K562 (cell line): ENCODE results near the gene SRD5A2. TPM values are rescaled to one million over a fixed set of nuclear protein-coding genes. Genes with fewer than 3 reads are reported as not detected.

Source experiments
- ATAC-seq: fragments of 200-7000 bp; cut with Tn5 transposase; 3 replicates; pipeline ENCODE4 v1.9.1; 2020; ENCODE audit warnings: moderate library complexity
- BruUV-seq: library from RNA; stranded (reverse); fragments of 400-500 nt; replicated peaks from 2 replicates; lab custom pipeline; 2021; lab: Mats Ljungman, UMichigan
- CTCF ChIA-PET: fragments of 300-600 bp; formaldehyde crosslinking; extraction: SDS; loops from one replicate; lab custom pipeline; 2021; ENCODE audit warnings: low intra/inter-chr PET ratio; lab: Yijun Ruan, JAX
- POLR2A ChIA-PET: fragments of 300-600, 350-650 bp; sonication (Branson Sonifier 250); formaldehyde crosslinking; extraction: SDS; loops from one replicate; lab custom pipeline; 2021; ENCODE audit warnings: antibody characterized with exemption, inconsistent platforms; lab: Yijun Ruan, JAX
- DNase-seq, 4 experiments: peaks; one replicate each; pipeline versions ENCODE4 v3.0.0 to v3.0.0-alpha.2; 2011 to 2018; ENCODE audit warnings: low spot score in 3 of 4, mixed read lengths in 3 of 4; ENCODE audit errors: extremely low read depth in 1 of 4
- FAIRE-seq: peaks from 2 replicates; lab custom pipeline; 2011; peaks lifted over from hg19 to GRCh38; lab: Jason Lieb, UNC
- H2AFZ ChIP-seq: 2 replicates; pipeline ENCODE4 v1.6.0; 2011; ENCODE audit warnings: low read depth, low read length, control low read depth, inconsistent platforms
- H3K27ac ChIP-seq: fragments of 200-600 bp; 3 replicates; pipeline ENCODE4 v1.8.0; 2011; ENCODE audit warnings: low read depth, mild to moderate bottlenecking, control low read depth, inconsistent platforms, low read length, moderate library complexity, mixed read lengths; ENCODE audit errors: extremely low read depth
- H3K27me3 ChIP-seq, 2 experiments: fragments of 300-600 bp in 1 of 2; 2 replicates in 1 of 2; 3 replicates in 1 of 2; pipeline versions ENCODE4 v1.6.0 to v1.8.0; 2011; ENCODE audit warnings: inconsistent platforms in 2 of 2, low read length in 2 of 2, mild to moderate bottlenecking in 1 of 2, mixed read lengths in 1 of 2, moderate library complexity in 1 of 2; ENCODE audit not compliant: control insufficient read depth in 2 of 2, insufficient read depth in 2 of 2
- H3K36me3 ChIP-seq: fragments of 300-600 bp; 3 replicates; pipeline ENCODE4 v1.8.0; 2011; ENCODE audit warnings: mild to moderate bottlenecking, low read length, inconsistent platforms; ENCODE audit not compliant: control insufficient read depth, insufficient read depth
- H3K4me1 ChIP-seq, 2 experiments: fragments of 200-600 bp in 1 of 2; replicated peaks in 1 of 2; 2 replicates in 1 of 2; 3 replicates in 1 of 2; pipeline versions ENCODE4 v1.5.1 to v1.8.0; 2011; ENCODE audit warnings: inconsistent platforms in 2 of 2, low read length in 2 of 2, mild to moderate bottlenecking in 1 of 2, mixed read lengths in 1 of 2, moderate library complexity in 1 of 2; ENCODE audit not compliant: control insufficient read depth in 2 of 2, insufficient read depth in 2 of 2
- H3K4me2 ChIP-seq: 2 replicates; pipeline ENCODE4 v1.6.1; 2011; ENCODE audit warnings: low read length, control low read depth, inconsistent platforms, mixed read lengths; ENCODE audit not compliant: insufficient read depth
- H3K4me3 ChIP-seq: fragments of 200-600 bp; sonication (generic), shearing (Covaris generic); 2 replicates; pipeline ENCODE4 v1.5.1; 2016; ENCODE audit warnings: control low read depth, inconsistent platforms
- H3K79me2 ChIP-seq: fragments of 200-600 bp; 3 replicates; pipeline ENCODE4 v1.8.0; 2011; ENCODE audit warnings: low read length, inconsistent platforms; ENCODE audit not compliant: control insufficient read depth, insufficient read depth
- H3K9ac ChIP-seq, 2 experiments: 2 replicates each; pipeline versions ENCODE4 v1.6.0 to v1.6.1; 2011; ENCODE audit warnings: low read depth in 2 of 2, low read length in 2 of 2, control low read depth in 1 of 2, inconsistent platforms in 1 of 2, mild to moderate bottlenecking in 1 of 2, mixed read lengths in 1 of 2; ENCODE audit not compliant: insufficient read depth in 1 of 2
- H3K9me1 ChIP-seq: one replicate; pipeline ENCODE4 v1.6.0; 2011; ENCODE audit warnings: inconsistent platforms, mild to moderate bottlenecking, low read length, moderate library complexity; ENCODE audit not compliant: control insufficient read depth, insufficient read depth
- H3K9me3 ChIP-seq: replicated peaks from 2 replicates; pipeline ENCODE4 v1.5.1; 2011; ENCODE audit warnings: low read depth, low read length, inconsistent platforms; ENCODE audit not compliant: control insufficient read depth, insufficient read depth
- H4K20me1 ChIP-seq: replicated peaks from 2 replicates; pipeline ENCODE4 v1.6.1; 2011; ENCODE audit warnings: low read length, inconsistent platforms, mixed read lengths; ENCODE audit not compliant: control insufficient read depth, insufficient read depth
- CEBPB ChIP-seq: fragments of 450-650 bp; IDR thresholded peaks from 2 replicates; pipeline ENCODE4 v1.6.1; 2016; ENCODE audit warnings: missing genetic modification characterization, missing compliant biosample characterization
- CHD7 ChIP-seq: fragments of 200-600 bp; sonication (generic); IDR thresholded peaks from one replicate; pipeline ENCODE4 v1.6.1; 2012; ENCODE audit warnings: mild to moderate bottlenecking, low read depth, low read length, inconsistent platforms
- NFIX ChIP-seq: fragments of 250-450 bp; sonication (Bioruptor Pico); IDR thresholded peaks from 2 replicates; pipeline ENCODE4 v1.4.0; 2020; ENCODE audit warnings: low read depth, mild to moderate bottlenecking, moderate library complexity
- PHF20 ChIP-seq: fragments of 450-650 bp; IDR thresholded peaks from 2 replicates; pipeline ENCODE4 v1.6.1; 2018; ENCODE audit not compliant: partially characterized antibody
- RAD21 ChIP-seq, 2 experiments: fragments of 250-450 bp in 1 of 2; fragments of 450-650 bp in 1 of 2; sonication (Bioruptor Pico) in 1 of 2; formaldehyde crosslinking in 1 of 2; IDR thresholded peaks in 1 of 2; conservative IDR thresholded peaks in 1 of 2; 2 replicates each; pipeline versions ENCODE4 v1.4.0 to v1.8.0; 2020 to 2022; ENCODE audit warnings: mild to moderate bottlenecking in 2 of 2, moderate library complexity in 1 of 2
- U2AF2 ChIP-seq: fragments of 200-400 bp; formaldehyde crosslinking; optimal IDR thresholded peaks from 2 replicates; pipeline ENCODE3; 2017; ENCODE audit warnings: low read depth, mild to moderate bottlenecking, low read length
- ZNF146 ChIP-seq: IDR thresholded peaks from one replicate; pipeline ENCODE4 v1.6.1; 2018; ENCODE audit warnings: missing compliant biosample characterization; ENCODE audit not compliant: unreplicated experiment
- WGBS: fragments of 100-300 bp; shearing (Covaris generic); methylation state at CpG from one replicate; pipeline ENCODE4 v1.1.6; 2016; ENCODE audit warnings: low coverage, mixed read lengths; ENCODE audit not compliant: insufficient coverage; ENCODE audit errors: missing lambda C conversion rate; 5-methylcytosine and 5-hydroxymethylcytosine counted together
- in situ Hi-C: fragments of 300-500 bp; cut with MboI; formaldehyde crosslinking; loops from 4 replicates; pipeline ENCODE4 v1.15.0; 2018; ENCODE audit warnings: inconsistent platforms, mixed read lengths
- intact Hi-C: fragments of 100-400 bp; cut with micrococcal nuclease; formaldehyde crosslinking; loops from 2 replicates; pipeline ENCODE4 v1.14.2; 2022
- polyA plus RNA-seq, 8 experiments: library from polyadenylated mRNA; depleted of rRNA in 4 of 8; stranded (reverse) in 5 of 8; unstranded in 3 of 8; fragments of >200 nt; fragmentation: Nextera tagmentation in 2 of 8; fragmentation: Illumina TruSeq in 1 of 8; extraction: Ambion mirVana in 2 of 8; extraction: Trizol in 1 of 8; gene quantifications; 2 replicates each; pipeline versions ENCODE4 v1.2.1 to v1.2.3, GENCODE V29; 2011 to 2014; ENCODE audit warnings: inconsistent platforms in 1 of 8, missing spikeins in 1 of 8
- total RNA-seq, 7 experiments: library from RNA; depleted of rRNA in 6 of 7; stranded (reverse); fragments of >200 nt in 6 of 7; fragmentation: Illumina TruSeq in 2 of 7; extraction: Trizol in 2 of 7; gene quantifications; 2 replicates each; pipeline versions ENCODE4 v1.2.1 to v1.2.3, GENCODE V29; 2011 to 2021; ENCODE audit warnings: low replicate concordance in 1 of 7

Gene SRD5A2
- total and polyA plus RNA-seq, 9 of the 15 experiments (the other 6 are each of a cell fraction or from before 2014, with no cell fraction given) = 0.03 TPM; not detected in 8

DNA sequence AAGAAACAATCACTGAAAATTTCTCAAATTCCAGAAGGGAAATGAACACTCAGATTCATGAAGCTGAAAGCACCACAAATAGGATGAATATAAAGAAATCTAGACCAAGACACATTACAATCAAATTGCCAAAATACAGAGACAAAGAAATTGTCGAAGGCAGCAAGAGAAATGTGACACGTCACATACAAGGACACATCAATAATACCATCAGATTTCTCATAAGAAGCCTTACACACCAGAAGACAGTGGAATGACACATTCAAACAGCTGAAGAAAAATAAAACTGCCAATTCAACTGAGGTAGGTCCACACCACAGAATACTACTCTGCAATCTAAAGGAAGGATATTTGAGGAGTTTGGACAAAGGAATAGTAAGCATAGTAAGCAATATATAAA is 27.4 kb downstream of the SRD5A2 start:
- 0% methylated on average over 2 of the region's 2 CpGs for WGBS
- in situ Hi-C loops = no loop called here
- Histone ChIP-seq H3K4me2 (no peak overlapping the region), H3K4me1 (no peaks in the 10 kb centered on the region), H3K36me3 (no peaks in the 10 kb centered on the region), H3K9ac (no peak overlapping the region), H3K9me3 (no peaks in the 10 kb centered on the region), H2AFZ (no peak overlapping the region), H3K4me3 (no peak overlapping the region), H3K27ac (no peak overlapping the region), H3K27me3 (no peaks in the 10 kb centered on the region), H3K79me2 (no peaks in the 10 kb centered on the region), H3K9me1 (no peaks in the 10 kb centered on the region), H4K20me1 (no peaks in the 10 kb centered on the region)
- intact Hi-C loops = no loop called here
- ChIA-PET CTCF (no interaction called here), POLR2A (no interaction called here)
- no TSS peak for BruUV-seq
- ATAC-seq (no peak), DNase-seq (no peak), FAIRE-seq (no peak)
- TF ChIP-seq PHF20 (no peak), NFIX (CRISPR knock-in tag) (no peak), U2AF2 (no peak), CEBPB (tag) (no peak), RAD21 (CRISPR knock-in tag; conservative IDR thresholded peaks at IDR 0.05 in 1 of 2, IDR thresholded peaks at IDR 0.05 in 1 of 2) (no peak), ZNF146 (CRISPR knock-in tag) (no peak), CHD7 (no peak)
